HEK293T (cell line): ENCODE measurements around the gene L3MBTL4.

Experiments
- ARNT ChIP-seq: fragments of 450-650 bp; IDR thresholded peaks from 2 replicates; pipeline ENCODE4 v1.6.1; 2017; ENCODE audit warnings: mild to moderate bottlenecking
- BHLHE40 ChIP-seq: fragments of 450-650 bp; IDR thresholded peaks from 2 replicates; pipeline ENCODE4 v1.6.1; 2016; ENCODE audit warnings: mild to moderate bottlenecking, moderate library complexity, borderline replicate concordance
- CTBP1 ChIP-seq: fragments of 450-650 bp; IDR thresholded peaks from 2 replicates; pipeline ENCODE4 v1.6.1; 2016; ENCODE audit warnings: borderline replicate concordance
- FOXA1 ChIP-seq: fragments of 450-650 bp; IDR thresholded peaks from 2 replicates; pipeline ENCODE4 v1.6.1; 2016; ENCODE audit warnings: mild to moderate bottlenecking
- FOXM1 ChIP-seq: fragments of 450-650 bp; IDR thresholded peaks from 2 replicates; pipeline ENCODE4 v1.6.1; 2017; ENCODE audit warnings: mild to moderate bottlenecking, borderline replicate concordance
- HDGF ChIP-seq: fragments of 450-650 bp; IDR thresholded peaks from 2 replicates; pipeline ENCODE4 v1.6.1; 2017; ENCODE audit warnings: antibody characterized with exemption, borderline replicate concordance
- SP1 ChIP-seq: fragments of 450-650 bp; IDR thresholded peaks from 2 replicates; pipeline ENCODE4 v1.6.1; 2017
- TARDBP ChIP-seq: fragments of 450-650 bp; IDR thresholded peaks from 2 replicates; pipeline ENCODE4 v1.6.1; 2016
- ZNF384 ChIP-seq: fragments of 450-650 bp; IDR thresholded peaks from 2 replicates; pipeline ENCODE4 v1.6.1; 2016

- TF ChIP-seq TARDBP (no peak), FOXA1 (no peak), BHLHE40 (no peak), HDGF (no peak), ZNF384 (no peak), ARNT (no peak), FOXM1 (no peak), SP1 (no peak), CTBP1 (no peak)
Measured at GRCh38 chr18:6207941-6208340, 206.8 kb downstream of the L3MBTL4 start.
